AG08395 (cell line): ENCODE results near the gene DTX3L.

ENCODE experiments used
- DNase-seq: peaks from one replicate; pipeline ENCODE4 v3.0.0; 2012; ENCODE audit warnings: mixed read lengths, low spot score

The DTX3L gene

DNA sequence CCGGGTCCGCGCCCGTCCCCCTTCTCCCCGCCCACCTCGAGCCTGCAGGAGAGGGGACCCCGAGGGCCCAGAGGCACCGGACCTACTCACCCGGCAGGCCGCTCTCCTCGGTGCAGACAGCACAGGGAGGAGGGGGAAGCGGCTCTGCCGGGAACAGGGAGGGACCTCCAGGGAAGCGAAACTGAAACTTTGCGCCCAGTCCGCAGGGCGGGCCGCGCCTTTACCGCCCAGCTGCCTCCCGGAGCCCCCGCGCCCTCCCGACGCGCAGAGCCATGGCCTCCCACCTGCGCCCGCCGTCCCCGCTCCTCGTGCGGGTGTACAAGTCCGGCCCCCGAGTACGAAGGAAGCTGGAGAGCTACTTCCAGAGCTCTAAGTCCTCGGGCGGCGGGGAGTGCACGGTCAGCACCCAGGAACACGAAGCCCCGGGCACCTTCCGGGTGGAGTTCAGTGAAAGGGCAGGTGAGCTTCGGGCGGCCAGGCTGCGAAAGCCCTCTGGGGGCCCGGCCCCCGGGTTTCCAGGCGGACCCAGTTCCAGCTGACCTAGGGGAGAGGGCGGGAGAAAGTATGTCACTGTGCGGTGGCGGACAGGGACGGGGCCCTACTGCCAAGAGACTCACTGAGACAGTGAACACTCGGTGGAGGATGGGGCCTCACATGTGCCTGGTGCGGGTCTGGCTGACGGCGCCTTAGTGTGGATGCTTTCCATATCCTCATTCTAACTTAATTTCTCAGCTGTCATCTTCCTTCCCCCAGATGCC lies at the start of gene DTX3L, which contains the start of gene PARP9:
Gene DTX3L, plus strand, starts transcription at position 184 of the 758 bp plus-strand sequence. Its CDS starts 89 bp downstream, at position 273.
Gene PARP9, minus strand, starts transcription at position 146 of the 758 bp plus-strand sequence. CDS start 4,680 bp downstream, outside the sequence.
- peak; percentile 91 for DNase-seq

DNA sequence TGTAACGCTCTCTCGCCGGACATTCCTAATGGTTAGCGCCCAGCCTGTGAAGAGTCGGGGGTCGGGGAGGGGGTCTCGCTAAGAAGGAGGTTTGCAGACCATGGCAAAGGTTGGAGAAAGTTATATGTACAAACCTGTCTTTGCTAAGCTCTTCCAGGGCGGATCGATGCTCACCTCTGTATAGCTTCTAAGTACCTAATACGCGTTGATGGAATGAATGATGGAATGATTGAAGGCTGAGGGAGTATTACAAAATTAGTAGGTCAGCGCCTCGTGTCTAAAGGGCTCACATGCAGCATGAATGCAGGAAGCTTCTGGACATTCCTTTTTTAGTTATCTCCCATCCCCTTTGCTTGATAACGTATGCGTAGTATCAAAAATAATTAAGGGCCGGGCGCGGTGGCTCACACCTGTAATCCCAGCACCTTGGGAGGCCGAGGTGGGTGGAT lies 49.1 kb upstream of the DTX3L start:
- no peak for DNase-seq

DNA sequence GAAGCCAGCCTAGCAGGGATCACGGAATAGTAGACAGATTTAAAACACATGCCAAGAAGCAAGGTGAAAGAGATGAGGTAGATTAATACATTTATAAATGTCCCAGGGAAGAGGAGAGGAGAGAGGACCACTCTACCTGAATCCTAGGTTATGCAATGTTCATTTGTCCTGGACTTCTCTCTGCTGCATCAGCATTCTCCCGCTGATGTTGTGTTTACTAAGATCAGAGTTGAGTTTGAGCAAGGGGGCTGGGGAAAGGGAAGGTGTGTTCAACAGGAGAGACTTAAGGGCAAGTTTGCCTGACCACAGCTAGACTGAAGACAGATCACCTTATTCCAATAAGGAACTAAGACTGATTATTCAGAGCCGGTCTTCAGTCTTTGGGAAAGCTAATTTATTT lies 48.3 kb upstream of the DTX3L start:
- DNase-seq = no peak

DNA sequence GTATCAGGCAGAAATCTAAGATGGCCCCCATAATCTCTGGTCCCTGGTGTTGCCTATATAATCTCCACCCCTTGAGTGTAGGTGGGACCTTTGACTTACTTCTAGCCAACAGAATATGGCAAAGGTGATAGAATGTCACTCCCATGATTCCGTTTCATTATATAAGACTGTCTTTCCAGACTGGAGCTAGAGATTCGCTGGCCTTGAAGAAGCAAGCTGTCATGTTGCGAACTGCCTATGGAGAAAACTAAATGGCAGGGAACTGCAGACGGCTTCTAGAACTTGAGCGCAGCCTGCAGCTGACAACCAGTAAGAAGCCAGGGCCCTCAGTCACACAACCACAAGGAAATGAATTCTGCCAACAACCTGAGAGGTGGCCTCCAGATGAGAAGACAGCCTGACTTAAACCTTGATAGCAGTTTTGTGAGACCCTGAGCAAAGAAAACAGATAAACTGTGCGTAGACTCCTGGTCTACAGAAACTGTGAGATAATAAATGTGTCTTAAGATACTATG lies 47.2 kb upstream of the DTX3L start:
- no peak for DNase-seq

DNA sequence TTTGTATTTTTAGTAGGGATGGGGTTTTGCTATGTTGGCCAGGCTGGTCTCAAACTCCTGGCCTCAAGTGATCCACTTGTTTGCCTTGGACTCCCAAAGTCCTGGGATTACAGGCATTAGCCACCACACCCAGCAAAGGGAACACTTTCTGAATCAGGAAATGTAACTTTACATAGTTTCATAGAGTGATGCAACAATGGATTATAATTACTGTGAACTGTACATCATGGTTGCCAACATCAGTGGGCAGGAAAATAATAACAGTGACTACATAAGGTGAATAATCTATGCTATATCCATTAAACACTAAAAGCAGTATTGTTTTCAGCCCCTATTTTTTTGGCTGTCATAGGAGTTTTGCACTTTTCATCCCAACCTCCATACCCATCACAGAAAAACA lies 44.4 kb upstream of the DTX3L start:
- no peak for DNase-seq

DNA sequence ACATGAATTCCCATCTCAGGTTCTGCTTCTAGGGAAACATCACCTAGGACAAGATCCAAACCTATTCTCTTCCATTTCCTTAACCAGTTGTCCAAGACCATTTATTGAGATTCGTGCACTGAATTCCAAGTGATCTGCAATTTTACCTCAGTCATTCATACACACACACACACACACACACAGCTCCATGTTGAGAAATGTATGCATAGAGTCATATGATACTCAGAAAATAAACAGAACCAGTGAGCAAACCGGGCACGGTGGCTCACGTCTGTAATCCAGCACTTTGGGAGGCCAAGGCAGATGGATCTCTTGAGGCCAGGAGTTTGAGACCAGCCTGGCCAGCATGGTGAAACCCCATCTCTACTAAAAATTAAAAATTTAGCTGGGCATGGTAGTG lies 43.3 kb upstream of the DTX3L start:
- DNase-seq = no peak

DNA sequence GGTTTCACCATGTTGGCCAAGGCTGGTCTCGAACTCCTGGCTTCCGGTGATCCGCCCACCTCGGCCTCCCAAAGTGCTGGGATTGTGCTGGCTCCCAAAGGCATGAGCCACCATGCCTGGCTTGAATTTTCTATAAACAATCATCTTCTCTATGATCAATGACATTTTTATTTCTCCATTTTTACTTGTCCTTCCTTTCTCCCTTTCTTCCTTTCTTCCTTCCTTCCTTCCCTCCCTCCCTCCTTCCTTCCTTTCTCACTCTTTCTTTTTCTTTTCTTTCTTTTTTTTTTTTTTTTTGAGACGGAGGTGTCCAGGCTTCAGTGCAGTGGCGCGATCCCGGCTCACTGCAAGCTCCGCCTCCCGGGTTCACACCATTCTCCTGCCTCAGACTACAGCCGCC lies 40.8 kb upstream of the DTX3L start:
- DNase-seq = no peak

DNA sequence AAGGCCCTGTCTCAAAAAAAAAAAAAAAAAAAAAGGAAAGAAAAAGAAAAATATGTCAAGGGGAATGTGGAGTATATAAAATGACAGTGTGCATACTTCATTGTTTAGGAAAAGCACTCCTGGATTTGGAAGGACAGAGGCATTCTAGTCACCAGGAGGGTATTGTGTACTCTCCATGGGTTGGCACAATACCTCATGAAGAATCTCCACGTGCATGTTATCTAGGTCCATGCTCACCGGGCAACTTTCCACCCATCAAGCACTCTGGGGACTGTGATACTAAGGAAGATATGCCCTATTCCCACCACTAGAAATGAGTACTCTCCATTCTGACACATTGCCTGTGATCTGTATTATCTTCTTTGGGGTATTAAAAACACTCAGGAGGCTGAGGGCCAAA lies 34.0 kb upstream of the DTX3L start:
- DNase-seq = no peak

DNA sequence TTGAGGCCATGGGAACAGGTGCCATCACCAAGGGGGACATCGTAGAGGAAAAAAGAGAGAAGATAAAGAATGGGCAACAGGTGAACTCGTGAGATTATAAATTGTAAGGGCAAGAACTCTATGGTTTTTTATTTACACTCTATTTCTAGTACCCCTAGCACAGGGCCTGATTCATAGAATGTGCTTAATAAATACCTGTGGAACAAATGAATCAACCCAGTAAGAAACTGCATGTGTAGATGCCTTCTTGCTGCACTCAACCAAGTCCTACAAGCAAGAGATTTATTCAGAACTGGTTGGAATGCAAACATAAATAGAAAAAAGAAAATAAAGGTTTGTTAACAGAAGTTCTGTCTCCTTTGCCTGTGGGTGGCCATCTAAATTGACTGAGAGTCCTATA lies 30.7 kb upstream of the DTX3L start:
- no peak for DNase-seq

DNA sequence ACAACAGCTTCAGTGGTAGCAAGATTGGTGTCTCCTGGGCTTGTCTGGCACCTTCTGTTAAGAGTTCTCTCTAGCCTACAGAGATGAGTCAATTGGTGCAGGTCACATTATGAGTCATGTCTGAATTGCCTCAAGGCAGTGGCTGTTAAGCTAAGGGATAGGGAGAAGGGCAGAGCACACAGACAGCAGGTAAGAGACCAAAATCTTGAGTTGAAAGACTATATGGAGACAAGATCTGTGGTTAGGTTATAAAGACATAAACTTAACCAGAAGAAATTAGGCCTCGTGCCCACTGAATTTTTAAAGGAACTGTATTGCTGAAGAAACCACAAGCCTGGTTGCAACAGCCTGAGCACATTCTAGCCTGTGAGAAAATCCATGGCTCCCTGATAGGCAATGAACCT lies 30.2 kb upstream of the DTX3L start:
- DNase-seq = peak; percentile 85

DNA sequence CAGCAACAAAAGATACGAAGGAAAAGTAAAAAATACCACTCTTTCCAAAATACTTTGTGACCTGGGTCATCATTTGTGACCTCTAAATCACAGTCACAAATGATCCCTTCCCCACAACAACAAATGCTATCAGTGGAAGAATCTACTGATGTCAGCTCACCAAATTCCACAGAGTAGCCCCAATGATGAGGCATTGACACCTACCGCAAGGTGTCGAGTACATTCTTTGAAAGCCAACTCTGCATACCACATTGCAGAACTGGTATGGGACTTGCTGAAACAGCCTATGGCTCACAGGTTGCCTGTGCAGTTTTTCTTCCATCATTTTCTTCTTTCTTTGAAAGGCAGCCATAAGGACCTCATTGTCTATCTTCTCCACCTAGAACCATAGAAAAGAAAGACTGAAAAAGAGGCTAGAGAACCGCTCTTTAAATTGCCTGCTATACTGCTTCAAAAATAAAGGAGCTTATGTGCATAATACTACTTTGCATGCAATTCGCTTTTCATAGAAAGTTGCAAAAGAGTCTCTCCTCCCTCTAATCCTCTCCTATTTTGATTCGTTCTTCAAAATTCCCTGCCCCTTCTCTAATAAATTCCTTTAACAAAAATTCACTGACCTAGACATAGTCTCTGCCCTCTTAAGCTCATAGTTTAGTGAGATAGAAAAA lies 28.0 kb upstream of the DTX3L start:
- no peak for DNase-seq

DNA sequence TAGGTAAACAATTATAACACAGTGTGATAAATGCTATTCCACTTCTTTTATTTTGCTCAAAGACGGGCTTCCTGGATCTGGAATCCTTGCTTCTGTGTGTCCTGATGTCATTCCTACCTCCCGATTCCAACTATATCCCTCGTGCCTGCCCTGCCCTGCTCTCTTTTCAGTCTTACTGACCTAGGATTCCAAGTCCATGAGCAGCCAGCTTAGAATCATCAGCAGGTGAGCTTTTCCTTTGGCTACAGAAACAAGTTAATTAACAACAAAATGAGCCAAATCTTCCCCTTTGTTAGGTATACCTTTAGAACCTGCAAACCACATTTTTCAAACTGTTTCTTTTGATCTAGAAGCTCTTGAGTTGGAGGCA lies 27.5 kb upstream of the DTX3L start:
- no peak for DNase-seq

DNA sequence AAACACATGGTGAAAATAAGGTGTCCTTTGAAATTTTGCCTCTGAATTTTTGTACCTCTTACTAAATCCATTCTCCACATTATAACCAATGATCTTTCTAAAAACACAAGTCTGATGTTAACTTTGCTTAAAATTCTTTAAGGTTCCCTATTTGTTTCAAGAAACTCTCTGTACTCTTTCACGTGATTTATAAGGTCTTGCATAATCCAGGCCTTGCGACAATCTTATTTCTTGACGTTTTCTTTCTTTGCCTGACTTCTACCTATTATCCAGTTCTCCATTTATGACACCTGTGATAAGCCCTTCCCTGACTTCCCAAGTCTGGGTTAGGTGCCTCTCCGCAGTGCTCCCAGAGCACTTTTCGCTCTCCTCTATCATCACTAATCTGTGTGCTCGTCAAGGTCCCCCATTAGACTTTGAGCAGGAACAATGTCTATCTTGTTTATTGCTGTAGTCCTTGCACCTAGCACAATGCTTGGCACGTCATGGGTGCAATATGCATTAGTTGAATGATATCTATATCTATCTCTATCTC lies 25.1 kb upstream of the DTX3L start:
- no peak for DNase-seq

DNA sequence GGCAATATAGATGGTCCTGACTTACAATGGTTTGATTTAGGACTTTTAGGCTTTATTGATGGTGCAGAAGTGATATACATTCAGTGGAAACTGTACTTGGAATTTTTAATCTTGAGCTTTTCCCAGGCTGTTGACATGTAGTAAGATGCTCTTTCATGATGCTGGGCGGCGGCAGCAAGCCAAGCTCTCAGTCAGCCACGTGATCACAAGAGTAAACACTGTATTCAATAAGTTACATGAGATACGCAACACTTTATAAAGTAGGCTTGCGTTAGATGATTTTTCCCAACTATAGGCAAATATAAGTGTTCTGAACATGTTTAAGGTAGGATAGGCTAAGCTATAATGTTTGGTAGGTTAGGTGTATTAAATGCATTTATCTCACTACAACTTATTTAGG lies 18.0 kb upstream of the DTX3L start:
- no peak for DNase-seq

DNA sequence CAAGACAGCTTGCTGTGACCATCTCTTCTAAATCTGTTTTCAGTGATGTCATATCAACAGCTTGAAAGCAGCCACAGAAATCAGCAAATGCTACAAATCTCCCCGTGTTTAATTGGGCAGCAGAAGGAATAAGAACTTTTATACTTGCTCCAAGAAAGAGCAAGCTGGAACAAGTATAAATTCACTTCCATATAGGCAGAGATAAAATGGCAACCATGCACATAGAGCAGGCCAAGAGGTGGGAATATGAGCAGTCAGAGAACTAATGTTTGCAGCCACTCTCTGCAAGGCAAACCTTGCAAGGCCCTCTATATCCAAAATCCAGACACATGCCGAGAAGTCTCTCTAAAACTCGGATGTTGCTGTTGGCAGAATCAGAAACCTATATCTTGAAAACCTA lies 16.1 kb upstream of the DTX3L start:
- no peak for DNase-seq

DNA sequence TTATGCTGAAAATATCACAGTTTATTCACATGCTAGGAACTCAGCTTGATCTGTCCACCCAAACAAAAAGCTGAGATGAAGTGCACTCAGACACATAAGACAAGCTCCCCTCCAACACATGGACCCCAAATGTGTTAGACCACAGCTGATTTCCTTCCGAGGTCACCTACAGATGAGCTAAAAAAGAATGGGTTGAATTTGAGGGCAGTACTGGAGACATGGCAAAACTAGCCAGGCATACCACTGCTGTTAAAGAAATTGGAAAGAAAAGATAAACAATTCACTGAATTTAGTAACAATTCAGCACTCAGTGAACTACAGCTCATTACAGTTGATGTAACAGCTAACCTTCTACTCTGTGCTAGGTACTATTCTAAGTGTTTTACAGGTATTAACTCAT lies 15.5 kb upstream of the DTX3L start:
- DNase-seq = no peak

DNA sequence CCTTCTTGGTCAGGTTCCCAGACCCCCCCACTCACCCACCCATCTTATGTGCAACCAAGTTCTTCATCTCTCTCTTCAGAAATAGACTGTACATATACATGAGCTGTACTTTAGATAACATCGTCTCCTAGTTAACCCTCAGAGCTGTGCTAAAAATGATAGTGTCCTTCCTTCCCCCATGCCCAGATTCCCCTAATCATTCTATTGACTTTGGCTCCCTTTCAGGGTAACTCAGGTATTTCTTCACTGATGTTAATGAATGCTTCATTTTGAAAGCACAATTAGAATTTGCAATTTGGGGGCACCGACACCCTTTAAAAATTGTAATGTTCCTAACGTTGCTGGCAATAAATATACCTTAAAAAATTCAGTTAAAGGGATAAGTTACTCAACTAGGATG lies 11.0 kb upstream of the DTX3L start:
- DNase-seq = no peak

DNA sequence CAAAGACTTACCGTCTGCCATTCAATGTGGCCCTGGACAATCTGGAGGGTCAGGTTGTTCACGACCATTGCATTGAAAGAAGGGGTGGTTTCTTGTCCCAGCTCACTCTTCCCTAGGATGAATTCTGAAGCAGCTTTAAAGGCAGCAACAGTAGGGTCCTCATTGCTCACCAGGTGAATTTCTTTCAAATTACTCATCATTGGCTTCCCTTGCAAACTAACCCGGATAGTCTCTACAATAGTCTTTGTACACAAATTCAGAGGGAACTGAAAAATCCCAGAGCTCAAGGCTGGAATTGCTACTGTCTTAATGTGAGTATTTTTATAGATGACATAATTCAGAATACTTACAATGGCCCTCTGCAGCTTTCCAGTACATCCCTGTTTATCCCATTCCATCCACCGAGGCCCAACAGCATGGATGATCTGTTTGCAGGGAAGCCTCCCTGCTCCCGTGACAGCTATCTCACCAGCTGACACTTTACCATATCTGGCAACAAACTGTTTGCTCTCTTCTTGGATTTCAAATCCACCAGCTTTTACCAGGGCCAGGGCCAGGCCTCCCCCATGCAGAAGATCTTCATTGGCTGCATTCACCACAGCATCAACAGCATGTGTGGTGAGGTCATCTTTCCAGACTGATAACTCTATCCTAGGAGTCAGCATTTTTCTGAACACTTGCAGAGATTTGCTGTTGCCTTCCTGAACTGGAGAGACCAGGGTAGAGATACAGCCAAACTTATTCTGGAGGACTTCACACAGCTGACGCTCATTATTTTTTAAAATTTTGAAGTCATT lies 8.7 kb upstream of the DTX3L start:
- peak; percentile 50 for DNase-seq

DNA sequence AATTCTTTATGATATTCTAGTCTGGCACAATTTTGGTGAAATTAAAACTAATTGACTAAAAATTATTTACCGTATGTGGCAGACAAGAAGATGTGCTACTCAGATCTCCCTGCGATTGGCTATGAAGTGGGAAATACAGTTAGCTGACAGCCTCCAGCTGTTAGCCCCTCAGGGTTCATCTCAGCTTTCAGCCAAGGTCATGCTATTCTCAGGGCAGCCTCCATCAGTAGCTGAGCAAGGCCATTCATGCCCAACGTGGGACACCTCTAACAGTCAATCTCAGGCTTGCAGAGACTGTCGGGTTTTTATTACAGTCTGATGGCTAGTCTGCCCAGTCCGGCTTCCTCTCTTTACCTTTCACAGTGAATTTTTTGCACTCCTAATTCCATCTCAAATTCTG lies 6.8 kb upstream of the DTX3L start:
- DNase-seq = no peak

DNA sequence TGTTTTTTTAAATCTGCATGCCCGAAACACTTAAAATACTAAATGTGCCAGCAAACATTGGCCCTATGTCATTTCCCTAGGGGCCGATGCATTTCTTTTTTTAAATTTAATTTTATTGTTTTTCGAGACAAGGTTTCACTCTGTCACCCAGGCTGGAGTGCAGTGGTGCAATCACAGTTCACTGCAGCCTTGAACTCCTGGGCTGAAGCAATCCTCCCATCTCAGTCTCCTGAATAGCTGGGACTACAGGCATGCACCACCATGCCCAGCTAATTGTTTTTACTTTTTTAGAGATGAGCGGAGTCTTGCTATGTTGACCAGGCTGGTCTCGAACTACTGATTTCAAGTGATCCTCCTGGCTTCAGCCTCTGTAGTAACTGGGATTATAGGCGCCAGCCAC lies 5.5 kb upstream of the DTX3L start:
- DNase-seq = no peak

DNA sequence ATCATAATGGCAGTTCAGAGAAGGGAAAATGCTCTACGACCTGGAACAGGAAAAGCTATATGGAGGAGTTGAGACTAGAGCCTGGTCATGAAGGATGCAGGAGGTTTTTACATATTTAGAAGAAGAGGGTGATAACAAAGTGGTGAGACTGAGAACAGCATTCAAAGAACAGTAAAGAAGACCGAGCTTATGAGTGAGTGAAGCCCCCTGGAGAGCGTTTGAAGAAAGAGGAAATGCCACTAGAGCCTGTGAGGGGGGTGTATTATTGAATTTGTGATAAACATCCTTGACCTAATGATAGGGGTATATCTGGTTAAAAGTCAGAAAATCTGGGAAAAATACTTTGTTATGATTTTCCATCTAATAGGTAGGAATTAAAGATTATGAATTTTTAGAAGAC lies 4.2 kb upstream of the DTX3L start:
- DNase-seq = no peak

DNA sequence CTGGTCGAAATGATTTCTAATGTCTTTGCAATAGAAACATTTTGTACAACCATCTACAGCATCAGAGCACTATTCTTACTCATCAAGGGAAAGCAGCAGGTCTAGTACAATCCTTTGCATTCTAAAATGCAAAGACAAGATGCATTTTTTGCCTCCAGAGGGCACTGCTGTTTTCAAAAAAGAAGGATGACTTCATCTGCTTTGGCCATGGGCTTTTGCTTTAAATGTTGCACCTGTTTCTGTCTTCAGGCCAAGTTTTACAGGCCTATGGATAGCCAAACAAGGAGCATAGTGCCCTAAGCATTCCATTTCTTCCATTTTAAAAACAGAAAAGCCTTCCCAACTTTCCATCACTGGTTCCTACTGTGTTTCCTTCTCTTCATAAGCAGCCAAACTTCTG lies 3.5 kb upstream of the DTX3L start:
- DNase-seq = peak; percentile 64
